ENCODE measurements around the gene KCNQ1. TPM values are rescaled to one million over a fixed set of nuclear protein-coding genes. Genes with fewer than 3 reads are reported as not detected.

Gene KCNQ1
- total RNA-seq, 2 experiments from 2014 or later: 8.7 to 9.5 TPM

GRCh38 chr11:2671748-2672147 is 226.9 kb downstream of the KCNQ1 start:
- intact Hi-C loops (cut with micrococcal nuclease): no loop called here
- TF ChIP-seq CTCF (IDR thresholded peaks at IDR 0.05): no peak
- ChIA-PET CTCF (no interaction called here), POLR2A (interaction anchor here (1.4 kb wide), 1 partner anchor 157 kb away, joined by 3 read pairs; no protein-coding TSS in a partner anchor)
- Mint-ChIP-seq H3K9me3 (no peaks in the 10 kb centered on the region), H3K36me3 (ENCODE audit: low read depth) (no peaks in the 10 kb centered on the region), H3K27ac (no peak overlapping the region), H3K4me3 (no peak overlapping the region), H3K4me1 (ENCODE audit: low read depth) (peaks cover 2% of the 10 kb centered on the region), H3K27me3 (no peaks in the 10 kb centered on the region)
- no peak for DNase-seq
- no peak for ATAC-seq

GRCh38 chr11:2672553-2673249 is 227.9 kb downstream of the KCNQ1 start:
- Mint-ChIP-seq H3K27ac (no peak overlapping the region), H3K4me1 (ENCODE audit: low read depth) (peaks cover 2% of the 10 kb centered on the region), H3K4me3 (no peak overlapping the region), H3K9me3 (no peaks in the 10 kb centered on the region), H3K36me3 (ENCODE audit: low read depth) (no peaks in the 10 kb centered on the region), H3K27me3 (no peaks in the 10 kb centered on the region)
- POLR2A ChIA-PET: interaction anchor here (1.4 kb wide), 1 partner anchor 156 kb away, joined by 3 read pairs; no protein-coding TSS in a partner anchor
- intact Hi-C loops (cut with micrococcal nuclease): no loop called here
- ATAC-seq (no peak), DNase-seq (no peak)
- CTCF ChIA-PET: no interaction called here
- no peak for TF ChIP-seq CTCF (IDR thresholded peaks at IDR 0.05)

GRCh38 chr11:2673250-2673610 is 228.4 kb downstream of the KCNQ1 start:
- no peak overlapping the region for H3K4me3 Mint-ChIP-seq
- no peaks in the 10 kb centered on the region for H3K9me3 Mint-ChIP-seq
- H3K27ac Mint-ChIP-seq: no peak overlapping the region
- H3K27me3 Mint-ChIP-seq: no peaks in the 10 kb centered on the region
- ATAC-seq (no peak), DNase-seq (no peak)
- intact Hi-C loops (cut with micrococcal nuclease): no loop called here
- POLR2A ChIA-PET: interaction anchor here (1.4 kb wide), 1 partner anchor 155 kb away, joined by 3 read pairs; no protein-coding TSS in a partner anchor
- no peak for TF ChIP-seq CTCF (IDR thresholded peaks at IDR 0.05)
- CTCF ChIA-PET: no interaction called here
- no peaks in the 10 kb centered on the region for H3K4me1 Mint-ChIP-seq (ENCODE audit: low read depth)
- H3K36me3 Mint-ChIP-seq (ENCODE audit: low read depth): no peaks in the 10 kb centered on the region

GRCh38 chr11:2673871-2674471 is 229.2 kb downstream of the KCNQ1 start:
- Mint-ChIP-seq H3K36me3 (ENCODE audit: low read depth) (no peaks in the 10 kb centered on the region), H3K4me3 (no peak overlapping the region), H3K4me1 (ENCODE audit: low read depth) (no peaks in the 10 kb centered on the region), H3K9me3 (no peaks in the 10 kb centered on the region), H3K27ac (no peak overlapping the region), H3K27me3 (no peaks in the 10 kb centered on the region)
- TF ChIP-seq CTCF (IDR thresholded peaks at IDR 0.05): no peak
- ATAC-seq (no peak), DNase-seq (no peak)
- intact Hi-C loops (cut with micrococcal nuclease): no loop called here
- ChIA-PET CTCF (interaction anchor here (0.9 kb wide), 1 partner anchor 141 kb away, joined by 3 read pairs; no protein-coding TSS in a partner anchor), POLR2A (no interaction called here)

GRCh38 chr11:2674658-2675131 is 229.9 kb downstream of the KCNQ1 start:
- ChIA-PET POLR2A (no interaction called here), CTCF (interaction anchor here (0.9 kb wide), 1 partner anchor 142 kb away, joined by 3 read pairs; no protein-coding TSS in a partner anchor)
- H3K9me3 Mint-ChIP-seq: no peaks in the 10 kb centered on the region
- H3K27me3 Mint-ChIP-seq: no peaks in the 10 kb centered on the region
- H3K36me3 Mint-ChIP-seq (ENCODE audit: low read depth): no peaks in the 10 kb centered on the region
- DNase-seq (no peak), ATAC-seq (no peak)
- H3K27ac Mint-ChIP-seq: no peak overlapping the region
- no peaks in the 10 kb centered on the region for H3K4me1 Mint-ChIP-seq (ENCODE audit: low read depth)
- H3K4me3 Mint-ChIP-seq: no peak overlapping the region
- no peak for TF ChIP-seq CTCF (IDR thresholded peaks at IDR 0.05)
- intact Hi-C loops (cut with micrococcal nuclease): no loop called here

Data from activated CD8-positive, alpha-beta T cell treated with anti-CD3 and anti-CD28 coated beads for 36 hours (primary cell).